ENCODE data around the gene CAPRIN1.
"Not testable (repeated sequence)": the region's sequence is repeated elsewhere in the genome, so short reads cannot be mapped to it uniquely, and the experiment has no call there.

The CAPRIN1 gene

GRCh38 chr11:34084637-34085036 is 33.1 kb downstream of the CAPRIN1 start:
- no peak for DNase-seq

GRCh38 chr11:34086554-34087283 is 35.2 kb downstream of the CAPRIN1 start:
- DNase-seq = no peak

GRCh38 chr11:34091825-34092224 is 40.3 kb downstream of the CAPRIN1 start:
- no peak for DNase-seq

GRCh38 chr11:34094900-34095299 is 43.4 kb downstream of the CAPRIN1 start:
- DNase-seq = not testable (repeated sequence)

- no peak for DNase-seq
Observed at GRCh38 chr11:34098813-34099212, 47.3 kb downstream of the CAPRIN1 start.

GRCh38 chr11:34104680-34105078 is 53.1 kb downstream of the CAPRIN1 start:
- DNase-seq = no peak

GRCh38 chr11:34105079-34105956 is 53.8 kb downstream of the CAPRIN1 start, which contains the start of gene NAT10:
TSS of gene NAT10 (plus strand) at chr11:34105629. CDS start at chr11:34108226, 2,597 bp downstream.
- peak; percentile 28 to 97 (median 91) for DNase-seq

- peak in 5 of 56 donors; percentile 23 to 78 (median 70) for DNase-seq
Observed at GRCh38 chr11:34105957-34106504, 54.5 kb downstream of the CAPRIN1 start.

- no peak for DNase-seq
Observed at GRCh38 chr11:34111722-34112270, 60.3 kb downstream of the CAPRIN1 start.

- DNase-seq = no peak
Observed at GRCh38 chr11:34114014-34114413, 62.5 kb downstream of the CAPRIN1 start.

GRCh38 chr11:34114471-34114870 is 62.9 kb downstream of the CAPRIN1 start:
- no peak for DNase-seq

- no peak for DNase-seq
Observed at GRCh38 chr11:34120651-34121050, 69.1 kb downstream of the CAPRIN1 start.

- no peak for DNase-seq
Observed at GRCh38 chr11:34124885-34125668, 73.5 kb downstream of the CAPRIN1 start.

GRCh38 chr11:34126959-34127848 is 75.7 kb downstream of the CAPRIN1 start:
- DNase-seq = no peak

GRCh38 chr11:34128824-34129223 is 77.3 kb downstream of the CAPRIN1 start:
- no peak for DNase-seq

GRCh38 chr11:34132261-34132965 is 80.9 kb downstream of the CAPRIN1 start:
- no peak for DNase-seq

GRCh38 chr11:34134765-34135164 is 83.2 kb downstream of the CAPRIN1 start:
- no peak for DNase-seq

- DNase-seq = no peak
Observed at GRCh38 chr11:34135439-34135838, 83.9 kb downstream of the CAPRIN1 start.

- DNase-seq = no peak
Observed at GRCh38 chr11:34136420-34136819, 84.9 kb downstream of the CAPRIN1 start.

Data from nucleus accumbens (tissue), 56 donors.